Heart left ventricle (tissue), 16 donors: Measurements from ENCODE around the gene NEK10. TPM values are rescaled to one million over a fixed set of nuclear protein-coding genes. Genes with fewer than 3 reads are reported as not detected.

Experiments
- ATAC-seq, 4 donors: fragments of 200-7000 bp; cut with Tn5 transposase; one replicate each; pipeline ENCODE4 v1.9.1; 2020 to 2022; ENCODE audit warnings: moderate library complexity in 4 of 4, mild to moderate bottlenecking in 3 of 4, moderate number of reproducible peaks in 1 of 4
- DNase-seq, 5 donors: peaks; one replicate each; pipeline ENCODE4 v3.0.0-alpha.2; 2020
- H3K27ac ChIP-seq, 12 donors: fragments of 200-600 bp; sonication (generic) in 4 of 12; one replicate each; pipeline versions ENCODE4 v1.5.0 to v1.8.0; 2016 to 2022; ENCODE audit warnings: mild to moderate bottlenecking in 2 of 12
- H3K27me3 ChIP-seq, 9 donors: fragments of 200-600 bp; sonication (generic) in 2 of 9; one replicate each; pipeline versions ENCODE4 v1.5.1 to v1.8.0; 2016 to 2022; ENCODE audit warnings: mild to moderate bottlenecking in 3 of 9
- H3K36me3 ChIP-seq, 9 donors: fragments of 200-600 bp; sonication (generic) in 2 of 9; one replicate each; pipeline versions ENCODE4 v1.5.0 to v1.8.0; 2018 to 2022; ENCODE audit warnings: mild to moderate bottlenecking in 2 of 9
- H3K4me1 ChIP-seq, 12 donors: fragments of 200-600 bp; sonication (generic) in 4 of 12; one replicate each; pipeline versions ENCODE4 v1.5.0 to v1.8.0; 2016 to 2022; ENCODE audit warnings: mild to moderate bottlenecking in 3 of 12
- H3K4me3 ChIP-seq, 12 donors: fragments of 200-600 bp; sonication (generic) in 4 of 12; one replicate each; pipeline versions ENCODE4 v1.5.0 to v1.8.0; 2017 to 2022; ENCODE audit warnings: mild to moderate bottlenecking in 9 of 12, moderate library complexity in 4 of 12
- H3K9me3 ChIP-seq, 12 donors: fragments of 200-600 bp; sonication (generic) in 4 of 12; one replicate each; pipeline versions ENCODE4 v1.5.0 to v1.8.0; 2016 to 2022; ENCODE audit warnings: mild to moderate bottlenecking in 1 of 12
- CTCF ChIP-seq, 12 donors: fragments of 200-600 bp; sonication (generic) in 4 of 12; IDR thresholded peaks; one replicate each; pipeline versions ENCODE4 v1.5.0 to v1.8.0; 2018 to 2022; ENCODE audit warnings: antibody characterized with exemption in 12 of 12, mild to moderate bottlenecking in 5 of 12
- POLR2A ChIP-seq, 2 donors: fragments of 450-650 bp; IDR thresholded peaks; one replicate each; pipeline ENCODE4 v1.6.1; 2017; ENCODE audit warnings: antibody characterized with exemption in 2 of 2, mild to moderate bottlenecking in 2 of 2, moderate library complexity in 2 of 2
- WGBS, 4 donors: extraction: QIAGEN DNeasy Blood & Tissue Kit in 2 of 4; methylation state at CpG; one replicate each; pipeline versions ENCODE4 v1.1.5 to v1.1.7; 2013 to 2018; 5-methylcytosine and 5-hydroxymethylcytosine counted together
- intact Hi-C, 10 donors: fragments of 100-400 bp; cut with DNase I; formaldehyde crosslinking; loops; one replicate each; pipeline versions ENCODE4 v1.11.1 to v1.14.2; 2022
- polyA plus RNA-seq, 2 donors: library from polyadenylated mRNA; stranded (reverse); fragments of 200-250 nt; gene quantifications; one replicate each; pipeline ENCODE4 v1.2.3, GENCODE V29; 2013
- total RNA-seq, 9 donors: library from RNA; depleted of rRNA in 2 of 9; stranded (reverse); fragments of >200 nt in 2 of 9; fragmentation: NEBNext Ultra II Directional in 3 of 9; extraction: Animal tissue kit (Norgen Biotek cat#: 25700) in 3 of 9; gene quantifications; one replicate each; pipeline versions ENCODE4 v1.1.0 to v1.2.4, GENCODE V29; 2016 to 2023
- donor health status: ischemic (EF 13 %, LVEDD 7.1; RV severe dilation, severe dysfunction).
- donor health status: healthy with polysubstance abuse.
- donor health status: DM: no; HTN: yes; CAD: no.
- donor health status: DM: no; HTN: no; CAD: no.
- donor health status: ischemic (EF 25% LVEDD 6.9; RV normal size, moderate dysfunction).
- donor health status: ischemic (EF 25% LVEDD 5.7; RV mildly dilated, moderate dysfunction).
- donor health status: healthy.
- donor health status: DM: yes; HTN: yes; CAD: no.
- donor health status: ischemic (EF 35%, LVEDD 5.7; RV mildly dilated, moderate dysfunction).
- donor health status: nonischemic (EF 11% LVEDD 7.7; RV severe dilation, severe dysfunction).
- donor health status: DM: yes; HTN: yes; CAD: no.
- donor health status: PGD.
- donor health status: ischemic (EF 29% LVEDD 5.4; RV normal size, mild dysfunction).
- donor health status: nonischemic (EF 23%, LVEDD 6.1; RV moderate dilation, normal function).

The NEK10 gene
- total and polyA plus RNA-seq, 11 donors, result 0.72 to 22.5 (median 7.1) TPM

GRCh38 chr3:27360113-27361078, 8.8 kb downstream of the NEK10 start:
- no peak for TF ChIP-seq POLR2A (IDR thresholded peaks at IDR 0.05)
- no peak for TF ChIP-seq CTCF (IDR thresholded peaks at IDR 0.05)
- no peak overlapping the region for H3K4me3 ChIP-seq
- no peaks in the 10 kb centered on the region for H3K9me3 ChIP-seq
- intact Hi-C loops, result no loop called here
- no peak for DNase-seq
- H3K27ac ChIP-seq, result peak overlapping the region in 1 of 12 donors; percentile 76
- no peak for ATAC-seq
- no peaks in the 10 kb centered on the region for H3K27me3 ChIP-seq
- no peaks in the 10 kb centered on the region for H3K36me3 ChIP-seq
- H3K4me1 ChIP-seq, result peaks cover 0 to 30% (median 0%) of the 10 kb centered on the region in 12 donors
- WGBS, 4 donors, result 70 to 75% (median 72%) methylated on average over 7 of the region's 7 CpGs

DNA sequence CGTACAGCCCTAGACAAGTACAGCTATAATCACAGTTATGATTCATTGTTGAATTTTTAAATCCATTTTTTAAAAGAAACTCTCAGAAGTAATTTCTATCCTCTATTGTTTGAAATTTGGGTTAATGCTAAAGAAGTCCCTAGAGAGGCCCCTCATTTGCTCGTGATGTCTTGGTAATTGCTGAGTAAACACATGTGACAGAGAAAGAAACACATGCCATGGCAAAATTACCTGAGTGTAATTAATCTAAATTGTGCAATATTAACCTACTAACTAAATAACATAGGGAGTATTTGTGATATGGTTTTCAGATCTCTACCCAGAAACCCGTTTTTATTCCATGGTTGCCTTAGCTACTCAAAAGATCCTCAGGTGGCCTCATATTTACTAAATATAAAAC, 10.8 kb downstream of the NEK10 start:
- 83 to 89% (median 84%) methylated on average over 3 of the region's 3 CpGs for WGBS, 4 donors
- TF ChIP-seq CTCF (IDR thresholded peaks at IDR 0.05) (no peak), POLR2A (IDR thresholded peaks at IDR 0.05) (no peak)

DNA sequence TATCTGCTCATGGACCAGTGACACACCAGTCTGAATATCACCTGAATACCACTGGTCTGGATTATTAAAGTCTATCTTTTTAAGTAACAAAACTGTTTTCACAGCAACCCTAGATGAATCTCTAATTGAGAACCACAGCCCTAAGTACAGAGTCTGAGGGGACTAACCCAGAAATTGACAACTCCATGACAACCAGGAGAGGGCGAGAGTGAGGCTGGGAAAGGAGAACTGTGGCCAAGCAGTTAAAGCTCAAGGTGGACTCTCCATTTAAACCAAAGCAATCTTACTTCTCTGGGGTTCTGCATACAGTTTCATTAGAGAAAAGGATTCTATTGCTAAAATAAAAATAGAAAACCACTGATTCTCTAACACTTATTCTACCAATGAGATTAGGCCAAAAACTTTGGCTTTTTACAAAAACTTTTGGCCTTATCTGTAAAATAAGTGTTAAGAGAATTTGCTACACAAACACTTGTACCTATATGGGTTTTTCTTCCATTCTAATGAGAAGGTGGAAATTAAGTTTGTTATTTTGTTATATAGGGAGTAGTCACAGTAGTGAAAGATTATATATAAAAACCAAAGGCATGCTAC, 11.4 kb downstream of the NEK10 start:
- TF ChIP-seq CTCF (IDR thresholded peaks at IDR 0.05) (peak in 11 of 12 donors; percentile 26 to 66 (median 52)), POLR2A (IDR thresholded peaks at IDR 0.05) (no peak)
- H3K27ac ChIP-seq, result no peak overlapping the region
- H3K27me3 ChIP-seq, result no peaks in the 10 kb centered on the region
- intact Hi-C loops, result loop anchor here in 1 of 10 donors (5.0 kb wide), 1 partner anchor 870 kb away; no protein-coding TSS in a partner anchor
- H3K9me3 ChIP-seq, result no peaks in the 10 kb centered on the region
- WGBS, 4 donors, result 43 to 55% (median 50%) methylated on average over 1 of the region's 1 CpG
- H3K4me3 ChIP-seq, result no peak overlapping the region
- peak in 3 of 5 donors; percentile 25 to 29 (median 27) for DNase-seq
- peaks cover 0 to 30% (median 0%) of the 10 kb centered on the region in 12 donors for H3K4me1 ChIP-seq
- no peaks in the 10 kb centered on the region for H3K36me3 ChIP-seq
- peak in 3 of 4 donors; percentile 63 to 66 (median 66) for ATAC-seq

More for the DNA sequence above, 10.8 kb downstream of the NEK10 start:
- no peaks in the 10 kb centered on the region for H3K36me3 ChIP-seq
- intact Hi-C loops, result loop anchor here in 1 of 10 donors (5.0 kb wide), 1 partner anchor 869 kb away; no protein-coding TSS in a partner anchor
- peak overlapping the region in 1 of 12 donors; percentile 76 for H3K27ac ChIP-seq
- DNase-seq (no peak), ATAC-seq (no peak)
- H3K27me3 ChIP-seq, result no peaks in the 10 kb centered on the region
- H3K4me3 ChIP-seq, result no peak overlapping the region
- no peaks in the 10 kb centered on the region for H3K9me3 ChIP-seq
- H3K4me1 ChIP-seq, result peaks cover 0 to 30% (median 0%) of the 10 kb centered on the region in 12 donors

- no peak for DNase-seq
- H3K9me3 ChIP-seq, result no peaks in the 10 kb centered on the region
- 84 to 91% (median 86%) methylated on average over 3 of the region's 3 CpGs for WGBS, 4 donors
- H3K36me3 ChIP-seq, result no peaks in the 10 kb centered on the region
- intact Hi-C loops, result loop anchor here in 1 of 10 donors (5.0 kb wide), 1 partner anchor 870 kb away; no protein-coding TSS in a partner anchor
- H3K4me1 ChIP-seq, result peaks cover 0 to 30% (median 0%) of the 10 kb centered on the region in 12 donors
- no peak for ATAC-seq
- H3K4me3 ChIP-seq, result no peak overlapping the region
- H3K27ac ChIP-seq, result no peak overlapping the region
- H3K27me3 ChIP-seq, result no peaks in the 10 kb centered on the region
- TF ChIP-seq POLR2A (IDR thresholded peaks at IDR 0.05), result no peak
- no peak for TF ChIP-seq CTCF (IDR thresholded peaks at IDR 0.05)
These were observed 12.2 kb downstream of the NEK10 start for GRCh38 chr3:27356976-27357375.
